ENCODE results near the gene INTS11. TPM values are rescaled to one million over a fixed set of nuclear protein-coding genes. Genes with fewer than 3 reads are reported as not detected.
A peak's percentile ranks its signal among the peaks of the same experiment; 100 is the strongest.

The INTS11 gene
- total RNA-seq, 1 donor from 2014 or later, result 111 TPM

GRCh38 chr1:1307261-1307922 is 17.1 kb downstream of the INTS11 start:
- ATAC-seq (no peak), DNase-seq (ENCODE audit: low spot score) (no peak)
- intact Hi-C loops (cut with DNase I), result no loop called here

- ATAC-seq, result no peak
These were observed 17.7 kb downstream of the INTS11 start for GRCh38 chr1:1306661-1307260.

GRCh38 chr1:1306070-1306660 is 18.3 kb downstream of the INTS11 start:
- no peak for ATAC-seq
- intact Hi-C loops (cut with DNase I), result no loop called here
- no peak for DNase-seq (ENCODE audit: low spot score)

More at GRCh38 chr1:1306661-1307260, 17.7 kb downstream of the INTS11 start:
- DNase-seq (ENCODE audit: low spot score), result no peak
- intact Hi-C loops (cut with DNase I), result no loop called here

GRCh38 chr1:1305300-1306069 is 19.0 kb downstream of the INTS11 start:
- intact Hi-C loops (cut with DNase I), result no loop called here
- DNase-seq (ENCODE audit: low spot score), result peak; percentile 85
- peak; percentile 67 for ATAC-seq

GRCh38 chr1:1304331-1305299 is 19.8 kb downstream of the INTS11 start:
- ATAC-seq (peak; percentile 63), DNase-seq (ENCODE audit: low spot score) (peak; percentile 87)
- intact Hi-C loops (cut with DNase I), result no loop called here

GRCh38 chr1:1303736-1304135 is 20.7 kb downstream of the INTS11 start:
- no peak for DNase-seq (ENCODE audit: low spot score)
- intact Hi-C loops (cut with DNase I), result no loop called here

GRCh38 chr1:1302951-1303509 is 21.4 kb downstream of the INTS11 start:
- DNase-seq (ENCODE audit: low spot score) (no peak), ATAC-seq (no peak)
- intact Hi-C loops (cut with DNase I), result no loop called here

More at GRCh38 chr1:1303736-1304135, 20.7 kb downstream of the INTS11 start:
- no peak for ATAC-seq

- no peak for ATAC-seq
- intact Hi-C loops (cut with DNase I), result no loop called here
These were observed 22.4 kb downstream of the INTS11 start for GRCh38 chr1:1302006-1302430.

GRCh38 chr1:1300352-1300739 is 24.1 kb downstream of the INTS11 start:
- intact Hi-C loops (cut with DNase I), result no loop called here
- DNase-seq (ENCODE audit: low spot score), result no peak
- no peak for ATAC-seq

More at GRCh38 chr1:1302006-1302430, 22.4 kb downstream of the INTS11 start:
- DNase-seq (ENCODE audit: low spot score), result no peak

- intact Hi-C loops (cut with DNase I), result no loop called here
- no peak for DNase-seq (ENCODE audit: low spot score)
- no peak for ATAC-seq
These were observed 24.6 kb downstream of the INTS11 start for GRCh38 chr1:1299686-1300351.

GRCh38 chr1:1298861-1299685 is 25.4 kb downstream of the INTS11 start:
- ATAC-seq (peak; percentile 4), DNase-seq (ENCODE audit: low spot score) (no peak)
- intact Hi-C loops (cut with DNase I), result no loop called here

GRCh38 chr1:1297802-1298424 is 26.5 kb downstream of the INTS11 start:
- intact Hi-C loops (cut with DNase I), result no loop called here
- ATAC-seq, result no peak
- DNase-seq (ENCODE audit: low spot score), result no peak

- no peak for ATAC-seq
- DNase-seq (ENCODE audit: low spot score), result no peak
- intact Hi-C loops (cut with DNase I), result no loop called here
These were observed 28.1 kb downstream of the INTS11 start for GRCh38 chr1:1296070-1297061.

- DNase-seq (ENCODE audit: low spot score) (no peak), ATAC-seq (no peak)
- intact Hi-C loops (cut with DNase I), result no loop called here
These were observed 29.1 kb downstream of the INTS11 start for GRCh38 chr1:1295154-1295923.
